Endothelial cell of umbilical vein (primary cell): ENCODE results near the gene DLGAP1. TPM values are rescaled to one million over a fixed set of nuclear protein-coding genes. Genes with fewer than 3 reads are reported as not detected.

Experiments
- BruUV-seq: library from RNA; stranded (reverse); fragments of 400-500 nt; replicated peaks from 2 replicates; lab custom pipeline; 2021; lab: Mats Ljungman, UMichigan
- CTCF ChIA-PET: fragments of 300-600, 350-600 bp; sonication (Branson Sonifier 250); formaldehyde crosslinking; loops from one replicate; lab custom pipeline; 2021; ENCODE audit warnings: antibody characterized with exemption, inconsistent platforms; lab: Charles Lee
- POLR2A ChIA-PET: fragments of 300-600, 350-600 bp; sonication (Branson Sonifier 250); formaldehyde crosslinking; loops from one replicate; lab custom pipeline; 2021; ENCODE audit warnings: antibody characterized with exemption, inconsistent platforms; lab: Charles Lee
- DNase-seq: peaks from one replicate; pipeline ENCODE4 v3.0.0-alpha.2; 2011; ENCODE audit warnings: low read depth, low spot score
- FAIRE-seq: peaks from 2 replicates; lab custom pipeline; 2011; peaks lifted over from hg19 to GRCh38; lab: Jason Lieb, UNC
- H2AFZ ChIP-seq: 2 replicates; pipeline ENCODE4 v1.6.0; 2012; ENCODE audit warnings: low read depth, low read length, control low read depth, inconsistent platforms
- H3K27ac ChIP-seq: 2 replicates; pipeline ENCODE4 v1.5.1; 2011; ENCODE audit warnings: low read depth, mild to moderate bottlenecking, control low read depth, low read length, moderate library complexity; ENCODE audit not compliant: insufficient read depth
- H3K27me3 ChIP-seq, 2 experiments: 2 replicates each; pipeline versions ENCODE4 v1.6.0 to v1.6.1; 2011; ENCODE audit warnings: low read length in 2 of 2, mixed read lengths in 1 of 2; ENCODE audit not compliant: control insufficient read depth in 2 of 2, insufficient read depth in 2 of 2
- H3K36me3 ChIP-seq, 2 experiments: 2 replicates in 1 of 2; 3 replicates in 1 of 2; pipeline ENCODE4 v1.5.1; 2011; ENCODE audit warnings: low read length in 2 of 2, mild to moderate bottlenecking in 1 of 2, moderate library complexity in 1 of 2; ENCODE audit not compliant: control insufficient read depth in 2 of 2, insufficient read depth in 2 of 2; ENCODE audit errors: extremely low read depth in 1 of 2
- H3K4me1 ChIP-seq: 3 replicates; pipeline ENCODE4 v1.5.1; 2011; ENCODE audit warnings: mild to moderate bottlenecking, low read length; ENCODE audit not compliant: control insufficient read depth, insufficient read depth; ENCODE audit errors: extremely low read depth
- H3K4me2 ChIP-seq: 2 replicates; pipeline ENCODE4 v1.6.1; 2011; ENCODE audit warnings: low read length, control low read depth, mixed read lengths; ENCODE audit not compliant: insufficient read depth
- H3K4me3 ChIP-seq, 3 experiments: fragments of 200-600 bp in 1 of 3; sonication (generic), shearing (Covaris generic) in 1 of 3; replicated peaks in 1 of 3; 2 replicates each; pipeline ENCODE4 v1.5.1; 2011 to 2016; ENCODE audit warnings: control low read depth in 3 of 3, low read length in 3 of 3, mild to moderate bottlenecking in 2 of 3, inconsistent platforms in 1 of 3, low read depth in 1 of 3, moderate library complexity in 1 of 3; ENCODE audit not compliant: insufficient read depth in 1 of 3
- H3K79me2 ChIP-seq: 2 replicates; pipeline ENCODE4 v1.6.0; 2012; ENCODE audit warnings: low read length, inconsistent platforms; ENCODE audit not compliant: control insufficient read depth, insufficient read depth
- H3K9ac ChIP-seq: replicated peaks from 2 replicates; pipeline ENCODE3; 2011; ENCODE audit warnings: low read length, control low read depth; ENCODE audit not compliant: insufficient read depth; ENCODE audit errors: extremely low read depth
- H3K9me1 ChIP-seq: replicated peaks from 3 replicates; pipeline ENCODE4 v1.6.0; 2011; ENCODE audit warnings: mild to moderate bottlenecking, low read length; ENCODE audit not compliant: control insufficient read depth, insufficient read depth; ENCODE audit errors: extremely low read depth
- H3K9me3 ChIP-seq: replicated peaks from 2 replicates; pipeline ENCODE4 v1.5.1; 2012; ENCODE audit warnings: low read length, inconsistent platforms; ENCODE audit not compliant: control insufficient read depth, insufficient read depth
- H4K20me1 ChIP-seq: replicated peaks from 2 replicates; pipeline ENCODE3; 2011; ENCODE audit warnings: mild to moderate bottlenecking, low read length; ENCODE audit not compliant: control insufficient read depth, insufficient read depth; ENCODE audit errors: extremely low read depth
- EZH2 ChIP-seq: IDR thresholded peaks from 2 replicates; pipeline ENCODE4 v1.6.1; 2012; ENCODE audit warnings: borderline replicate concordance, low read depth, mild to moderate bottlenecking, moderate library complexity, low read length, inconsistent platforms; ENCODE audit not compliant: severe bottlenecking
- FOS ChIP-seq: IDR thresholded peaks from 2 replicates; pipeline ENCODE4 v1.6.1; 2011; ENCODE audit warnings: mild to moderate bottlenecking, low read length, moderate library complexity, borderline replicate concordance; ENCODE audit not compliant: insufficient read depth
- GATA2 ChIP-seq: IDR thresholded peaks from 2 replicates; pipeline ENCODE4 v1.7.0; 2011; ENCODE audit warnings: low read depth, mild to moderate bottlenecking, moderate library complexity, mixed read lengths, low read length; ENCODE audit not compliant: insufficient read length, insufficient read depth
- JUN ChIP-seq: IDR thresholded peaks from 2 replicates; pipeline ENCODE4 v1.6.1; 2011; ENCODE audit warnings: borderline replicate concordance, low read depth; ENCODE audit not compliant: insufficient read length, insufficient read depth
- MYC ChIP-seq: IDR thresholded peaks from one replicate; pipeline ENCODE4 v1.6.1; 2011; ENCODE audit warnings: mild to moderate bottlenecking, low read depth, low read length
- POLR2A ChIP-seq: IDR thresholded peaks from 2 replicates; pipeline ENCODE4 v1.6.1; 2012; ENCODE audit warnings: low read depth, mild to moderate bottlenecking, control low read depth, low read length
- POLR2AphosphoS5 ChIP-seq: IDR thresholded peaks from 2 replicates; pipeline ENCODE4 v1.6.1; 2012; ENCODE audit warnings: low read depth, mild to moderate bottlenecking, control low read depth, low read length, moderate library complexity; ENCODE audit not compliant: insufficient read depth
- dilution Hi-C: fragments of 300-500 bp; cut with MboI; formaldehyde crosslinking; loops from one replicate; pipeline ENCODE4 v1.15.0; 2019; ENCODE audit warnings: low sequenced_read_pairs; ENCODE audit not compliant: extremely low pct_ligation_motif_present
- intact Hi-C: fragments of 100-400 bp; cut with micrococcal nuclease; formaldehyde crosslinking; loops from one replicate; pipeline ENCODE4 v1.10.0; 2022
- polyA plus RNA-seq, 4 experiments: library from polyadenylated mRNA; depleted of rRNA in 3 of 4; stranded (reverse) in 3 of 4; unstranded in 1 of 4; fragments of >200 nt; gene quantifications; 2 replicates each; pipeline versions ENCODE4 v1.2.1 to v1.2.3, GENCODE V29; 2011 to 2012; ENCODE audit warnings: missing spikeins in 1 of 4
- total RNA-seq: library from RNA; stranded (reverse); gene quantifications from 2 replicates; pipeline ENCODE4 v1.2.3, GENCODE V29; 2021
- TF ChIP-seq, protein P1 (sequence below), 2 donors: IDR thresholded peaks; 1 replicate in 1 of 2; 2 replicates in 1 of 2; pipeline ENCODE4 v1.5.1; 2011; ENCODE audit warnings: low read length in 2 of 2, mild to moderate bottlenecking in 2 of 2, moderate library complexity in 2 of 2, control low read depth in 1 of 2, inconsistent platforms in 1 of 2, low read depth in 1 of 2; ENCODE audit not compliant: insufficient read depth in 1 of 2; ENCODE audit errors: extremely low read depth in 1 of 2

DLGAP1 gene
- total and polyA plus RNA-seq, 2 donors (not counting 3 experiments of a cell fraction or from before 2014, with no cell fraction given): 0.04 TPM; not detected in 1

DNA sequence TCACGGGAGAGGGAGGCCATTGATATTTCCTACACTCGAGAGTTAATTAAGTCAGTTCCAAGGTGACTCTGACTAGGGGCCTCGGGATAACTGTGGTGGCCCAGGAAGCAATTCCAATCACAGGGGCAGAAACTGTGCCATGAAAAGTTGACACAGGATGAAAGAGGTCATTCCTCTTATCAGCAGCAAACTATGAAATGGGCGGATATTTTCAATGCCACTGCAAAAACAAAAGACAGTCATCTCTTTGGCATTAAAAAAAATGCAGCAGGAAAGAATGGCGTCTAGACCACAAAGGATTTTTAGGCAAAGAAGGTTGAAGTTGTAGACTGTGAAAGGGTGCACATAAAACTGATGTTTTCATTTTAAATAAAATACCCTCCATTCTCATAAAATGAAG is 955.1 kb downstream of the DLGAP1 start:
- H3K4me1 ChIP-seq: peaks cover 14% of the 10 kb centered on the region
- peak; percentile 82 for FAIRE-seq
- peak; percentile 10 for DNase-seq
- no peaks in the 10 kb centered on the region for H3K36me3 ChIP-seq
- H3K9me3 ChIP-seq: no peaks in the 10 kb centered on the region
- no peak overlapping the region for H3K4me3 ChIP-seq
- H3K9me1 ChIP-seq: no peaks in the 10 kb centered on the region
- H3K79me2 ChIP-seq: no peaks in the 10 kb centered on the region
- no peak overlapping the region for H3K9ac ChIP-seq
- no peaks in the 10 kb centered on the region for H4K20me1 ChIP-seq
- dilution Hi-C loops: no loop called here
- TF ChIP-seq GATA2 (peak; percentile 66), JUN (peak; percentile 8), FOS (peak; percentile 34)
- TF ChIP-seq, protein P1, sequence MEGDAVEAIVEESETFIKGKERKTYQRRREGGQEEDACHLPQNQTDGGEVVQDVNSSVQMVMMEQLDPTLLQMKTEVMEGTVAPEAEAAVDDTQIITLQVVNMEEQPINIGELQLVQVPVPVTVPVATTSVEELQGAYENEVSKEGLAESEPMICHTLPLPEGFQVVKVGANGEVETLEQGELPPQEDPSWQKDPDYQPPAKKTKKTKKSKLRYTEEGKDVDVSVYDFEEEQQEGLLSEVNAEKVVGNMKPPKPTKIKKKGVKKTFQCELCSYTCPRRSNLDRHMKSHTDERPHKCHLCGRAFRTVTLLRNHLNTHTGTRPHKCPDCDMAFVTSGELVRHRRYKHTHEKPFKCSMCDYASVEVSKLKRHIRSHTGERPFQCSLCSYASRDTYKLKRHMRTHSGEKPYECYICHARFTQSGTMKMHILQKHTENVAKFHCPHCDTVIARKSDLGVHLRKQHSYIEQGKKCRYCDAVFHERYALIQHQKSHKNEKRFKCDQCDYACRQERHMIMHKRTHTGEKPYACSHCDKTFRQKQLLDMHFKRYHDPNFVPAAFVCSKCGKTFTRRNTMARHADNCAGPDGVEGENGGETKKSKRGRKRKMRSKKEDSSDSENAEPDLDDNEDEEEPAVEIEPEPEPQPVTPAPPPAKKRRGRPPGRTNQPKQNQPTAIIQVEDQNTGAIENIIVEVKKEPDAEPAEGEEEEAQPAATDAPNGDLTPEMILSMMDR (IDR thresholded peaks at IDR 0.05; ENCODE audit: extremely low read depth in 1 of 2, insufficient read depth in 1 of 2, low read depth in 1 of 2, low read length in 2 of 2): no peak
- no peak overlapping the region for H3K27ac ChIP-seq
- no peaks in the 10 kb centered on the region for H3K27me3 ChIP-seq
- peak overlapping the region; percentile 67 for H3K4me2 ChIP-seq
- ChIA-PET CTCF (interaction anchor here (0.5 to 2.1 kb wide), 5 partner anchors 37 to 495 kb away, joined by 3 to 14 read pairs (median 4); no protein-coding TSS in a partner anchor), POLR2A (no interaction called here)
- no TSS peak for BruUV-seq
- intact Hi-C loops: no loop called here
- peak overlapping the region; percentile 61 for H2AFZ ChIP-seq

DNA sequence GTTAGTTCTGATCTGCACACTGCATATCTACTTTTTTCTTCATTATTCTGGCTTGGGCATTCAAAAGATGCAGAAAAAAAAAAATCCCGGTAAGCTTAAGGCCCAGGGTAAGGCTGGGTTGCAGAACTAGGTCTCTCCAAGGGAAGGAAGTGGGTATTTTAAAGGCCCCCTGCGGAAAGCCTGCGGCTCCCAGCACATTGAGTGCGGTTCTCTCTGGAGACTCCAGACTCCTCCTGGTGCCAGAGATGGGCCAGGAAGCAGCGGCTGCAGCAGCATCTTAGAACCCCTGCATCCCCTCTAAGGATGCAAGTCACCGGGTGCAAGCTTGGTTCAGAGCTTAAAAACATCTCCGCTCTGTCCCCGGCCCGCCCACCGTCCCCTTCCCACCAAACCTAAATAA is 955.6 kb downstream of the DLGAP1 start:
- Histone ChIP-seq H3K4me2 (peak overlapping the region; percentile 67), H3K4me1 (peaks cover 14% of the 10 kb centered on the region), H3K9me3 (no peaks in the 10 kb centered on the region), H3K4me3 (peak overlapping the region in 2 of 3 experiments; percentile 45 to 49), H3K79me2 (no peaks in the 10 kb centered on the region), H3K9me1 (no peaks in the 10 kb centered on the region), H3K9ac (peak overlapping the region; percentile 5), H4K20me1 (no peaks in the 10 kb centered on the region), H2AFZ (peak overlapping the region; percentile 61), H3K36me3 (no peaks in the 10 kb centered on the region), H3K27ac (no peak overlapping the region), H3K27me3 (no peaks in the 10 kb centered on the region)
- no peak for DNase-seq
- TF ChIP-seq FOS: no peak
- TF ChIP-seq POLR2AphosphoS5: no peak
- no peak for TF ChIP-seq JUN
- no peak for TF ChIP-seq EZH2
- TF ChIP-seq POLR2A: no peak
- TF ChIP-seq, protein P1 (IDR thresholded peaks at IDR 0.05; ENCODE audit: extremely low read depth in 1 of 2, insufficient read depth in 1 of 2, low read depth in 1 of 2, low read length in 2 of 2): no peak
- no peak for TF ChIP-seq GATA2
- no peak for TF ChIP-seq MYC
- dilution Hi-C loops (no loop called here), intact Hi-C loops (loop anchor here (2.0 kb wide), 1 partner anchor 45 kb away; no protein-coding TSS in a partner anchor)
- CTCF ChIA-PET: interaction anchor here (0.7 to 2.1 kb wide), 9 partner anchors 8 to 167 kb away, joined by 3 to 14 read pairs (median 3); no protein-coding TSS in a partner anchor
- FAIRE-seq: no peak
- BruUV-seq: no TSS peak
- POLR2A ChIA-PET: no interaction called here
